Left forelimb (tissue), 1 donor: ENCODE results near the gene STK39.
"Not testable (repeated sequence)": the region's sequence is repeated elsewhere in the genome, so short reads cannot be mapped to it uniquely, and the experiment has no call there.

ENCODE experiments used
- DNase-seq: peaks from one replicate; pipeline ENCODE4 v3.0.0-alpha.2; 2018; ENCODE audit warnings: low spot score

STK39 gene

GRCh38 chr2:168089200-168089599 is 158.2 kb downstream of the STK39 start:
- DNase-seq: no peak

GRCh38 chr2:168087401-168087800 is 160.0 kb downstream of the STK39 start:
- DNase-seq: no peak

- DNase-seq: no peak
These were observed 160.5 kb downstream of the STK39 start for GRCh38 chr2:168086851-168087250.

GRCh38 chr2:168085801-168086361 is 161.5 kb downstream of the STK39 start:
- DNase-seq: no peak

GRCh38 chr2:168084288-168084687 is 163.1 kb downstream of the STK39 start:
- DNase-seq: no peak

- DNase-seq: not testable (repeated sequence)
These were observed 165.9 kb downstream of the STK39 start for GRCh38 chr2:168081452-168081851.

GRCh38 chr2:168079236-168079635 is 168.2 kb downstream of the STK39 start:
- DNase-seq: no peak

GRCh38 chr2:168076731-168077130 is 170.7 kb downstream of the STK39 start:
- DNase-seq: no peak

- no peak for DNase-seq
These were observed 171.9 kb downstream of the STK39 start for GRCh38 chr2:168075446-168075845.

- no peak for DNase-seq
These were observed 174.6 kb downstream of the STK39 start for GRCh38 chr2:168072626-168073303.

- DNase-seq: no peak
These were observed 183.1 kb downstream of the STK39 start for GRCh38 chr2:168064011-168064998.

- DNase-seq: no peak
These were observed 184.5 kb downstream of the STK39 start for GRCh38 chr2:168062936-168063335.

- DNase-seq: no peak
These were observed 185.3 kb downstream of the STK39 start for GRCh38 chr2:168062054-168062453.

- no peak for DNase-seq
These were observed 186.2 kb downstream of the STK39 start for GRCh38 chr2:168060986-168061750.

- no peak for DNase-seq
These were observed 187.6 kb downstream of the STK39 start for GRCh38 chr2:168059758-168060157.

- no peak for DNase-seq
These were observed 188.7 kb downstream of the STK39 start for GRCh38 chr2:168058675-168059074.

- no peak for DNase-seq
These were observed 191.1 kb downstream of the STK39 start for GRCh38 chr2:168056242-168056787.

GRCh38 chr2:168054657-168055056 is 192.7 kb downstream of the STK39 start:
- DNase-seq: no peak

GRCh38 chr2:168053676-168054075 is 193.7 kb downstream of the STK39 start:
- no peak for DNase-seq

GRCh38 chr2:168052773-168053172 is 194.6 kb downstream of the STK39 start:
- DNase-seq: no peak

- no peak for DNase-seq
These were observed 197.0 kb downstream of the STK39 start for GRCh38 chr2:168050377-168050776.

- DNase-seq: no peak
These were observed 197.8 kb downstream of the STK39 start for GRCh38 chr2:168049609-168050008.
